Superior temporal gyrus (tissue), 1 donor: ENCODE data around the gene SLIT1.
A peak's percentile ranks its signal among the peaks of the same experiment; 100 is the strongest.

Experiments used
- DNase-seq: peaks from one replicate; pipeline ENCODE4 v3.0.0-alpha.2; 2016; ENCODE audit errors: extremely low spot score

SLIT1 gene

GRCh38 chr10:97115846-97116245 is 69.9 kb downstream of the SLIT1 start:
- no peak for DNase-seq

DNA sequence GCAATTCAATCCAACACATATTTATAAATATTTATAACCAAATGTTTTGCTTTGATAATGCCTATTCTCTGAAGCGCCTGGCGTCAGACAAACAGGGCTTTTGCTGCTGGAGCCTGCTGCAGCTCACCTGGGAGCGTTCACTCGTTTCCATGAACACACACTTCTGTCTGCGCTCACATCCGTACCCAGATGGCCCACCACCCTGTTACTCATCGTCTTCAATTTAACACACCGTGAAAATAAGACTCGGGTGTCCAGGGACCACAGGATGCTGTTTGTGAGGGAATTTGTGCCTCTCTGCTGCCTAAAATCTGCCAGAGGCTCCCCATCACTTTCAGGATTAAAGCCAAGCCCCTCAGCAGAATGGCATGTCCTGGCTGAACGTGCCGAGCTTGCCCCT is 74.1 kb downstream of the SLIT1 start:
- no peak for DNase-seq

GRCh38 chr10:97109547-97109946 is 76.2 kb downstream of the SLIT1 start:
- DNase-seq: peak; percentile 40

DNA sequence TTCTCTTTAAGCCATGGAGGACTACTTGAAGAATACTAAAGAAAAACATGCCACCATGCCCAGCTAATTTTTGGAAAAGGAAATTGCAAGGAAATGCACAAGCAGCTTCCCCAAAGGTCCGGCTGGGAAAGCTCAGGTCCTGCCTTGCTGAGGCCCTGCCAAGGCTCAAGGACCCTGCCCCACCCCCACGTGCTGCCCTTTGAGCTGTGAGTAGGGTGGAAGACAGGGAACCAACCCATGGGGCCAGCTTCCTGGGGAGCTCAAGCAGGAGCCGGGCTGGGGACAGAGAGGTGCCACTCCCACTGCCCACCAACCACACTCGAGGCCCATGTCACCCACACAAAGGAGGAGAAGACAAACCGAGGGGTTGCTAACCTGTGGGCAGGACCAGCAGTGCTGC is 78.2 kb downstream of the SLIT1 start:
- DNase-seq: no peak

- no peak for DNase-seq
These were observed 79.6 kb downstream of the SLIT1 start for GRCh38 chr10:97106207-97106606.

DNA sequence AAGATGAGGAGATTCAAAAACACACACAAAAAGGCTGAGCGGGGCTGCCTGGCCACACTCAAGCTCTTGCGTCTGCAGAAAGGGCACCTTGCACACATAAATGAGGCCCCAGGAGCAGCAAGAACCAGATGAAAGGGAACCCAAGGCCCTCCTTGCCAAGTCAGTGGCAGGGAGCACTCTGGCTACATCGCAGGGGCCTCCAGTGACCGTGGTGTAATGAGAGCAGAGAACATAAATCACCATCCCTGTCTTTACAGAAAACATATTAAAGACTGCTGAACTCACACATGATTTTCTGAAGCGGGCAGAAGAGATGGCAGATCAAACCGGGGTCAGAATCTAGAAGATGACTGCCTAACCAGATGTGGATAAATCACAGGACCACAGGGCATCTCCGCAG is 80.5 kb downstream of the SLIT1 start:
- DNase-seq: no peak

DNA sequence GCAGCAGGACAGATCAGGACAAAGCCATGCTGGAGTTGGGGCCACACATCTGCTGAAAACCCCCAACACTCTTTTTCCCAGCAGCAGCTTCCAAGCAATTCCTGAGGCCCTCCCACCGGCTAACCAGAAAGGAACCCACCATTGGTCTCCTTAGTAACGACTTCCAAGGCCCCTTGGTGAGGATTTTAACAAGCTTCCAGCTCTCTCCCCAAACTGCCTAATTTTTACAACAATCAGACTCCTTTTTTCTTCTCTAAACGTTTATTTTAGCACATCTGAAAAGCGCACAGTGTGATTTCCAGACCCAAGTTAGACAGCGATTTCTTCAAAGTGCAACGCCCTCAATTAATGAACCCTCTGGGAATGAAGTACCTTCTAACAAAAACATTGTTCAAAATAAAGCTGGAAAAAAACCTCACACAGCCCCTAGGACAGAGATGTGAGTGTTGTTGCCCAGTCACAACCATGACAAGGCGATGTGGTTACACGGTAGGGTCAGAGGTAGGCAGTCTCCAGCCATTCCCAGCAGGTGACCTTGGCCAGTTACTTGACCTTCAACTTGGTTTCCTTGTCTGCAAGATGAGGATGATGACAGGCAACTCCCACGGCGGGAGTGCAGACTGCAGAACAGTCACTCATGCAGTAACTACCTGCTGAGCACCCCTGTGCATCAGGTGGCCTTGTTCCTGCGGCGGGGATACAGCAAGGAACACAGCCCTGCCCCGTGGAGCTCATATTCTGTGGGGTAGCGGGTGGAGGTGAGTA is 82.3 kb downstream of the SLIT1 start:
- no peak for DNase-seq

- no peak for DNase-seq
These were observed 83.3 kb downstream of the SLIT1 start for GRCh38 chr10:97102441-97102840.

DNA sequence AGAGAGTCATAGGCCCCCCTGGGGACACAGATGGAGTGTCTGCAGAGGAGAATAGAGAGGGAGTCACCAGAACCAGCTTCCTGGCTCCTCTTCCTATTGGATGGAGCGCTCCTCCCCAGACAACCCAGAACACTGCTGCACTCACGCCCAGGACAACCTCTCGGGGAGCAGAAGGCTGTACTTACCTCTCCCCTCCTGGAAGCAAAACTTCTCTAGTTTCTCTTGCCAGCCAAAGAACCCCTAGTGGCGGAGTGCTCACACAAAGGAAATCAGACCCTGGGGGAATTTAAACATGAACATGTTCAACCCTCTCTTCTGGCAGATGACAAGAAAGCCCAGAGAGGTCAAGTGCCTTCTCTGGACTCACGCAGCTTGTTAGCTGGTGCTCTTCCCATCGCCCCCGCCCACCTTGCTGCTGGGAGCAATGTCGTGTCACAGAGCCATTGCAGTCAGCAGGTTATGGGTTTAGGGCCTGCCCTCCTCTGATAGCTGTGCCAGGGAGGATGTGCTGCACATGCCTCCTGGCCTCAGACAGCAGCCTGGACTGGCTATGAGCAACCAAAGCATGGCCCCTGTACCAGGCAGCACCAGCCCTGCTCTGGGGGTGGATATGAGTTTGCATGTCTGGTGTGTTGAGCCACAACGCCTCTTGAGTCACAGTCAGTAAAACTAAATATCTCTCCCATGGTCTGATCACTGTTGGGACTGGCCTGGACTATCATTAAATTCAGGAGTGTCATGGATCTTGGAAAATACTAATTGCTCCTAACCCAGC is 84.4 kb downstream of the SLIT1 start:
- DNase-seq: no peak

DNA sequence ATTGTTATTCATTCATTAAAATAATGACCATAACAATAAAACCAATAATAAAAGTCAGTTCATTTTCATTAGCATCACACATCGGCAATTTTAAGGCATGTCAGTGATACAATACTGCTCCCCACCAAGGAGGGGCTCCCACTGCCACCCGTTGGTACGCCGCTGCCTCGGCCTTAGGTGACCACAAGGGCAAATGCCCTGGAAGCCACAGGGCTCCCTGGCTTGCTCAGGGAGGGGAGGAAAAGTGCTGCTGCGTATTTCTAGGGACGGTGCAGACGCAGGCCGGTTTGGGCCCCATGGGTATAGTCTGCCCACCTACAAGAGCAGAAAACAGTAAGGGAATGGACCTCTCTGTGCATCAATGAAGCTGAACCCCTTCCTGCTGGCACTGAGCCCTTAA is 85.1 kb downstream of the SLIT1 start:
- DNase-seq: no peak

DNA sequence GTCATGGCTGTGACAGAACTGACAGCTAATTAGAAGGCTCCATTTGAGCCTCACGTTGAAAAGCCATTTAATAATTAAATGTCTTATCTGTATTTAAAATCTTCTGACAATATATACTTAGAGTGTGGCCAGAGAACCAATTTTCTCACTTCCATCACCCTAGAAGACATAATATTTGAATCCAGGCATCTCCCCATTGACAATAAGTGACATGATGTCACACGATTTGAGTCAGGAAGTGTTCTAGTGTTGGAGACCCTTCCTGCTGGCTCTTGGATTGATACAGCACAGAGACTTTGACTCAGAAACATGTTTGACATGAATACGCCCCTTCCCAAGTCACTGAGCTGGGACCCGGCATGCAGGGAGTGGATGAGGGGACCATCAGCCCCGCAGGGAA is 85.9 kb downstream of the SLIT1 start:
- no peak for DNase-seq

DNA sequence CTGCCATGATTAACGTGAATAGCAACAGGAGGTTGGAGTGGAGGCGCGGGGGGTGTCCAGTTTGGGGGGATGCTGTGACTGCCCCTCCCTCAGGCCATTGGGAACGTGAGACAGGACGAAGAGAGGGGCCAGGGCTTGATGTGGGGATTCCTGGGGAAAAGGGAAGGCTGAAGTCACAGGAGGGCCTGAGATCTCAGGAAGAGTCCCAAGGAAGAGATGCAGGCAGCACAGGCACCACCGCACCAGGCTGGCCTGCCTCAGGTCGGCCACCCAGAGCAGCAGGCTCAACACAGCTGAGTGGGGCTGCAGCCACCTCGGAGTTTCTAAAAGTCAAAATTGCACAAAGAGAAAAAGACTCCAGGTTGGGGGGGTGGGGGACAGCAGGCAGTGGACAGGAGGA is 86.7 kb downstream of the SLIT1 start:
- DNase-seq: no peak

DNA sequence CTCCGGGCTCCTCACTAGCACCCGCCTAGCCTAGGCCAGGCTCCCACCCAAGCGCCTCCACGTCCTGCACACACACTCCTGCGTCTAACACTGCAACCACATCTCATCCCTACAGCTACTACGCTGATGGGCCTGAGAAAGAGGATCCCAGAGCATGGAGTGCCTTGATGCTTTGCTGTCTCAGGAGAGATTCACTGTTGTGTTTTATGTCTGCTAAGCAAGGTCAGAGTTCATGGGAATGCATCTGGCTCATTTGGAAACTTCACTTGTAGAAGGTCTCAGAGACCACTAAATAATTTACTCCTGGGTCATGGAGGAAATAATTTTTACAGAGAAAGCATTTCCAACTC is 88.7 kb downstream of the SLIT1 start:
- no peak for DNase-seq

DNA sequence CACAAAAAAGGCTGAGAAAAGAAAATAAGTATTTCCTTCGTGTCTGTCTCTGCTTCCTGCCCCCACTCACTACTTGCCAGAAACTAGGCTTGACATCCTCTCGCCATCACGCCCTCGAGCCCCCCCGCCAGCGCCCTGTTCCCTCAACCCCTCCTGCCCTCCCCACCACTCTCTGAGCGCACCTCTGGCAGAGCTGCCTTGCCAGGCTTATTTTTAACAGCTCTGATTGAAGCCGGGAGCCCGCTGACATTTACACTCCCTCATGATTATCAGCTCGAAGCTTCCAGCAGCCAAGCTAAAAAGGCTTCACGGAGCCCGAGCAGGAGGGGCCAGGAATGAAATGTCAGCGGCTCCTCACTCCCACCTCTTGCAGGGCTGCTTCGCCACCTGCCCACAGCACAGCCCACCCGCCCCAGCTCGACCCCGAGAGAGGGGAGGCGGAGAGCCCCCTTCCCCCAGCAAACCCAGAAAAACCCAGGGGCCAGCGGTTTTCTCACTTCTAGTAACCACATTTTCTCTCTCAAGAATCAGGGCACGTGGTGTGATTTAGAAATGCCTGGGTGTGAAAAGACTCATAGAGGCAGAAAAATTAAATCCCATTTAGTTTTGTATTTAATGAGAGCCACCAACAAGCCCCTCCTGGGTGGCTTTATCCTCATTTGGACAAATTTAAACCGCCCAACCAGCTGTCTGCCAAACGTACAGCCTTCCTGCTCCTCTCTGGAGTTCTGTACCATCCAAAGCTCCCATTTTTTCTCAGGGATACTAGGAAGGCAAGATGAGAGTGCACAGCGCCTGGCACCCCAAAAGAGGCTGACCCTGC is 89.3 kb downstream of the SLIT1 start:
- DNase-seq: no peak

DNA sequence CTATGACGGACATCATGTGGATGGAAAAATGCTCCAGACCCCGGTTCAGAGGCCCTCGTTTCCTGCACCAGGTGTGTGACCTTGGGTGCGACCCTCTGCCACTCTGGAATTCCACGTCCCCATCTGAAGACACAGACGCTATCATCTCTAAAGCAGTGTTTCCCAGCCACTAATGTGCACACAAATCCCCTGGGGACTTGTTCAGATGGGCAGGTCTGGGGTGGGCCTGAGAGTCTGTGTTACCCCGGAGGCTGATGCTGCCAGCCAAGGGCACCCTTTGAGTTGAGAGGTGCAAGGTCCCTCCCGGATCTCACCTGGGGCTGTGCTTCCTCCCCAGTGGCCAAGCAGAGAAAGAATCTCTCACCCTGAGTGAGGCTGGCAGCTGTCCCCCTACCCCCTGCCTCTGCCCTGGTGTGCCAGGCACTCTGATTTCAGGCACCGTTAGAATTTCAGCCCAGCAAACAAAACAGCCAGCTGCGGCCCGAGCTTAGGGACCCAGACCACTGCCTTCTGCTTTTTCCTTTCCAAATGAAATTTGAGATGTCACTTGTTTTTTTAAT is 90.0 kb downstream of the SLIT1 start:
- no peak for DNase-seq

- DNase-seq: no peak
These were observed 95.1 kb downstream of the SLIT1 start for GRCh38 chr10:97090644-97091043.

DNA sequence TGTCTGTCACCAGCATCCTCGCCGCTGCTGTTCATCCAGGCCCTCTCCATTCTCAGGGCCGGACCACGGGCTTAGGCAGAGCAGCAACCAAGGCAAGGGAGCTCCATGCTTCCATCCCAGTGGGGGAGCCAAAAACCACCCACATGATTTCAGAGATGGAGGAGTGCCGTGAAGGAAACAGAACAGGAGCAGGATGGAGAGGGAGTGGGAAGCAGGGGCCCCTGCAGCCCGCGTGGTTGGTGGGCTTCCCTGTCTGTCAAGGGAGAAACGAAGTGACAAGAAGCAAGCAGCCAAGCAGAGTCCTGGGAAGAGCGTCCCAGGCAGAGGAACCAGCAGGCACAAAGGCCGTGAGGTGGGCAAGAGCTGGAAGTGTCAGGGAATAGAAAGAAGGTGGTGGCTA is 95.7 kb downstream of the SLIT1 start:
- DNase-seq: no peak

- DNase-seq: no peak
These were observed 96.4 kb downstream of the SLIT1 start for GRCh38 chr10:97089209-97089870.

GRCh38 chr10:97087296-97087695 is 98.5 kb downstream of the SLIT1 start:
- no peak for DNase-seq

- DNase-seq: no peak
These were observed 99.2 kb downstream of the SLIT1 start for GRCh38 chr10:97086530-97086929.

GRCh38 chr10:97083228-97083829 is 102.4 kb downstream of the SLIT1 start:
- DNase-seq: no peak
